OCI-LY1 (cell line): Measurements from ENCODE around the gene CD68.

Experiments used
- CTCF ChIP-seq: fragments of 200-600 bp; sonication (generic), shearing (Covaris generic); IDR thresholded peaks from 2 replicates; pipeline ENCODE4 v1.5.1; 2017; ENCODE audit warnings: mild to moderate bottlenecking, antibody characterized with exemption, low read length, moderate library complexity, mixed read lengths
- EZH2 ChIP-seq: fragments of 200-600 bp; sonication (generic), shearing (Covaris generic); IDR thresholded peaks from 2 replicates; pipeline ENCODE4 v1.8.0; 2017; ENCODE audit warnings: borderline replicate concordance, mixed run types, mild to moderate bottlenecking, antibody characterized with exemption, low read length, moderate library complexity, mixed read lengths

DNA sequence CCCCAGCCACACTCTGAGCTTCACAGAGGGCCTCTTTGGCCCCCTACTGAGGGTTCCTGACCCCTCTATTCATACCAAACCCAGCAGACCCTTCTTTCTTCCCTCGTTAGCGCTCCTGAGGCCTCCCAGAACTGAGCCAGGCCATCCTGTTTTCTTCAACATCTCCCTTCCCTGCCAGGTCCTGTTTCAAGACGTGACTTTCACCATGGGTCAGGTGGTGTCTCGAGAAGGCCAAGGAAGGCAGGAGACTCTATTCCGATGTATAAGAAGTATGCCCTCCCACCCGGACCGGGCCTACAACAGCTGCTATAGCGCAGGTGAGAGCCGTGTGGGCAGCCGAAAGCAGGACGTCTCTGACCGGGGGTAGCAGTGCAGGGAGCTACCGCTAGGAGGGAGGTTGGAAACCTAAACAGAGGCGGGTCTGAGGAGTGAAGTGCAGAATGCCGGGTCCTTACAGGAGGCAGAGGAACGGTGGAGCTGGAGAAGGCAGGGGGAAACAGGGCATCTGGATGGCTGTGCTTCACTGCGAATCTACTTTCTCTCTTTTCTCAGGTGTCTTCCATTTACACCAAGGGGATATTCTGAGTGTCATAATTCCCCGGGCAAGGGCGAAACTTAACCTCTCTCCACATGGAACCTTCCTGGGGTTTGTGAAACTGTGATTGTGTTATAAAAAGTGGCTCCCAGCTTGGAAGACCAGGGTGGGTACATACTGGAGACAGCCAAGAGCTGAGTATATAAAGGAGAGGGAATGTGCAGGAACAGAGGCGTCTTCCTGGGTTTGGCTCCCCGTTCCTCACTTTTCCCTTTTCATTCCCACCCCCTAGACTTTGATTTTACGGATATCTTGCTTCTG, 19.0 kb upstream of the CD68 start:
- TF ChIP-seq EZH2 (no peak), CTCF (peak; percentile 58)
